IMR-90 (cell line): ENCODE results near the gene ADARB2. TPM values are rescaled to one million over a fixed set of nuclear protein-coding genes. Genes with fewer than 3 reads are reported as not detected.

Experiments
- ATAC-seq: fragments of 200-7000 bp; cut with Tn5 transposase; 2 replicates; pipeline ENCODE4 v1.9.1; 2020; ENCODE audit warnings: low read depth, mild to moderate bottlenecking, moderate library complexity
- BruUV-seq: library from RNA; stranded (reverse); fragments of 400-500 nt; replicated peaks from 2 replicates; lab custom pipeline; 2021; lab: Mats Ljungman, UMichigan
- CTCF ChIA-PET: fragments of 300-600 bp; formaldehyde crosslinking; extraction: SDS; loops from one replicate; lab custom pipeline; 2021; ENCODE audit warnings: antibody characterized with exemption; lab: Yijun Ruan, JAX
- POLR2A ChIA-PET: fragments of 300-600 bp; sonication (Branson Sonifier 250); formaldehyde crosslinking; loops from one replicate; lab custom pipeline; 2022; ENCODE audit warnings: antibody characterized with exemption; ENCODE audit not compliant: unreplicated experiment; lab: Charles Lee
- DNase-seq: peaks from one replicate; pipeline ENCODE4 v3.0.0; 2013
- H2AFZ ChIP-seq: replicated peaks from 2 replicates; pipeline ENCODE3; 2013; ENCODE audit warnings: low read length, mild to moderate bottlenecking; ENCODE audit not compliant: poor library complexity
- H2AK5ac ChIP-seq: 2 replicates; pipeline ENCODE4 v1.6.1; 2013; ENCODE audit warnings: low read depth, low read length, inconsistent platforms
- H2AK9ac ChIP-seq: replicated peaks from 2 replicates; pipeline ENCODE3; 2013; ENCODE audit warnings: mild to moderate bottlenecking, low read depth, low read length, moderate library complexity; ENCODE audit not compliant: poor library complexity
- H2BK120ac ChIP-seq: 2 replicates; pipeline ENCODE4 v1.6.1; 2013; ENCODE audit warnings: low read depth, low read length, inconsistent platforms
- H2BK15ac ChIP-seq: 3 replicates; pipeline ENCODE4 v1.6.1; 2013; ENCODE audit warnings: low read depth, low read length, inconsistent platforms
- H2BK20ac ChIP-seq: 2 replicates; pipeline ENCODE4 v1.6.1; 2013; ENCODE audit warnings: low read depth, mild to moderate bottlenecking, inconsistent platforms, low read length, moderate library complexity
- H2BK5ac ChIP-seq: 2 replicates; pipeline ENCODE4 v1.6.1; 2013; ENCODE audit warnings: mild to moderate bottlenecking, low read depth, low read length, inconsistent platforms; ENCODE audit not compliant: poor library complexity, severe bottlenecking
- H3K14ac ChIP-seq: replicated peaks from 2 replicates; pipeline ENCODE4 v1.6.1; 2013; ENCODE audit warnings: low read depth, low read length, inconsistent platforms
- H3K18ac ChIP-seq: 2 replicates; pipeline ENCODE4 v1.6.1; 2013; ENCODE audit warnings: low read depth, low read length, control low read depth
- H3K23ac ChIP-seq: 2 replicates; pipeline ENCODE4 v1.6.1; 2013; ENCODE audit warnings: low read depth, low read length, inconsistent platforms
- H3K27ac ChIP-seq: 2 replicates; pipeline ENCODE4 v1.5.1; 2013; ENCODE audit warnings: mild to moderate bottlenecking, control low read depth, low read length; ENCODE audit not compliant: insufficient read depth
- H3K27me3 ChIP-seq: 2 replicates; pipeline ENCODE4 v1.6.1; 2013; ENCODE audit warnings: low read length; ENCODE audit not compliant: control insufficient read depth, insufficient read depth
- H3K36me3 ChIP-seq: 2 replicates; pipeline ENCODE4 v1.6.1; 2013; ENCODE audit warnings: low read length, mixed read lengths; ENCODE audit not compliant: control insufficient read depth, insufficient read depth
- H3K4ac ChIP-seq: 2 replicates; pipeline ENCODE4 v1.6.1; 2013; ENCODE audit warnings: low read depth, low read length, inconsistent platforms
- H3K4me1 ChIP-seq: 2 replicates; pipeline ENCODE4 v1.6.1; 2013; ENCODE audit warnings: low read length, mixed read lengths; ENCODE audit not compliant: control insufficient read depth, insufficient read depth
- H3K4me2 ChIP-seq: 2 replicates; pipeline ENCODE4 v1.6.1; 2013; ENCODE audit warnings: low read depth, mild to moderate bottlenecking, control low read depth, low read length, moderate library complexity
- H3K4me3 ChIP-seq: 2 replicates; pipeline ENCODE4 v1.5.1; 2013; ENCODE audit warnings: low read depth, mild to moderate bottlenecking, control low read depth, low read length, moderate library complexity; ENCODE audit not compliant: insufficient read depth
- H3K56ac ChIP-seq: 2 replicates; pipeline ENCODE4 v1.6.1; 2013; ENCODE audit warnings: low read length, inconsistent platforms; ENCODE audit not compliant: insufficient read depth; ENCODE audit errors: extremely low read depth
- H3K79me1 ChIP-seq, 2 experiments: 2 replicates each; pipeline ENCODE4 v1.6.1; 2013; ENCODE audit warnings: low read length in 2 of 2, inconsistent platforms in 1 of 2, low read depth in 1 of 2
- H3K9ac ChIP-seq: 2 replicates; pipeline ENCODE4 v1.6.1; 2013; ENCODE audit warnings: low read depth, low read length, control low read depth
- H3K9me1 ChIP-seq: 2 replicates; pipeline ENCODE4 v1.6.1; 2013; ENCODE audit warnings: low read length, inconsistent platforms; ENCODE audit not compliant: insufficient read depth
- H3K9me3 ChIP-seq: 2 replicates; pipeline ENCODE4 v1.6.1; 2013; ENCODE audit warnings: low read length; ENCODE audit not compliant: control insufficient read depth, insufficient read depth
- H4K20me1 ChIP-seq: 2 replicates; pipeline ENCODE4 v1.6.1; 2013; ENCODE audit warnings: low read length, inconsistent platforms; ENCODE audit not compliant: insufficient read depth
- H4K5ac ChIP-seq: 2 replicates; pipeline ENCODE4 v1.6.1; 2013; ENCODE audit warnings: mild to moderate bottlenecking, low read depth, low read length, control low read depth
- H4K8ac ChIP-seq, 2 experiments: 2 replicates each; pipeline ENCODE4 v1.6.1; 2013; ENCODE audit warnings: low read depth in 2 of 2, low read length in 2 of 2, control low read depth in 1 of 2, inconsistent platforms in 1 of 2
- H4K91ac ChIP-seq: 2 replicates; pipeline ENCODE4 v1.6.1; 2013; ENCODE audit warnings: low read depth, low read length, inconsistent platforms; ENCODE audit not compliant: insufficient read depth
- BHLHE40 ChIP-seq: fragments of 150-350 bp; IDR thresholded peaks from 2 replicates; pipeline ENCODE4 v1.6.1; 2016; ENCODE audit warnings: mild to moderate bottlenecking, low read depth, low read length
- CEBPB ChIP-seq: IDR thresholded peaks from 2 replicates; pipeline ENCODE4 v1.6.1; 2012; ENCODE audit warnings: low read depth, low read length, improper control_type of control experiment
- FOS ChIP-seq: fragments of 150-350 bp; IDR thresholded peaks from 2 replicates; pipeline ENCODE4 v1.6.1; 2016; ENCODE audit warnings: low read depth, low read length
- MAFK ChIP-seq: IDR thresholded peaks from 2 replicates; pipeline ENCODE4 v1.6.1; 2012; ENCODE audit warnings: low read depth, low read length, improper control_type of control experiment
- MAZ ChIP-seq: IDR thresholded peaks from 2 replicates; pipeline ENCODE4 v1.6.1; 2012; ENCODE audit warnings: low read depth, mild to moderate bottlenecking, low read length, improper control_type of control experiment, moderate library complexity, borderline replicate concordance
- RCOR1 ChIP-seq: IDR thresholded peaks from 2 replicates; pipeline ENCODE4 v1.6.1; 2012; ENCODE audit warnings: mild to moderate bottlenecking, low read length, improper control_type of control experiment; ENCODE audit not compliant: insufficient replicate concordance
- WGBS, 2 experiments: methylation state at CpG; one replicate each; pipeline versions ENCODE4 v1.1.5 to v1.1.7; 2013; ENCODE audit warnings: missing lambda C conversion rate in 2 of 2; ENCODE audit not compliant: insufficient read length in 1 of 2; ENCODE audit errors: extremely low coverage in 2 of 2; 5-methylcytosine and 5-hydroxymethylcytosine counted together
- dilution Hi-C: fragments of 300-500 bp; cut with HindIII; formaldehyde crosslinking; loops from one replicate; pipeline ENCODE4 v1.14.3; 2018; ENCODE audit warnings: low sequenced_read_pairs; ENCODE audit not compliant: unreplicated experiment
- in situ Hi-C: fragments of 300-500 bp; cut with MboI; formaldehyde crosslinking; loops from 3 replicates; pipeline ENCODE4 v1.14.3; 2019; ENCODE audit warnings: low sequenced_read_pairs, inconsistent platforms, mixed read lengths
- intact Hi-C: fragments of 100-400 bp; cut with micrococcal nuclease; formaldehyde crosslinking; loops from 2 replicates; pipeline ENCODE4 v1.10.0; 2022
- polyA plus RNA-seq, 3 experiments: library from polyadenylated mRNA; depleted of rRNA; stranded (reverse); fragments of >200 nt; gene quantifications; 2 replicates each; pipeline ENCODE4 v1.2.3, GENCODE V29; 2012; ENCODE audit warnings: low replicate concordance in 1 of 3
- total RNA-seq: library from RNA; depleted of rRNA; stranded (reverse); fragments of >200 nt; gene quantifications from 2 replicates; pipeline ENCODE4 v1.2.3, GENCODE V29; 2012
- TF ChIP-seq, protein P1 (sequence below): fragments of 150-350 bp; IDR thresholded peaks from 2 replicates; pipeline ENCODE4 v1.6.1; 2017; ENCODE audit warnings: mild to moderate bottlenecking, antibody characterized with exemption, low read length, low read depth

ADARB2 gene
- total and polyA plus RNA-seq, 2 of the 4 experiments (the other 2 are of a cell fraction) = not detected

DNA sequence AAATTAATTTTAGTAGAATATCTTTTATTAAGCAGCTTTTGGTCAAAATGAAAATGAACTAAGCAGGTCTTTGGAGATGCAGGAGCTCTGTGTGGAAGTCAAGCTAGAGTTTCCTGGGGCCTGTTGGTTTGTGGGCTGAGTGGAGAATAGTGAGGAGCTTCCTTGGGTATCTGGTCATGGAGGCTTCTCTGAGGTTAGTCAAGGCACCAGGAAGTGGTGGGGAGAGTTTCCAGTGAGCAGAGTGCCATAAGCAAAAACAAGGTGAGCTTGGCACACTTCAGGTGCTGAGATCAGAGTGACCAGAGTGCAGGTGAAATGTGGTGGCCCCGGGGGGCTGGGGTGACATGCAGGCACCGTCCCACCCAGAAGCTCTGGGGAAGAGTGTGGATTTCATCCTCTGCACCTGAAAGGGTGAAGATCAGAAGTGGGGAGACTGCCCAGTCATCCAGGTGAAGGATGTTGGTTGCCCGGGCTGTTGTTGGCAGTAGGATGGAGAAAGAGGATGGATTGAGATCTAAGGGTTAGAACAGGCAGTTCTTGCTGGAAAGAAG is 603.8 kb downstream of the ADARB2 start:
- Histone ChIP-seq H3K14ac (no peak overlapping the region), H2AK5ac (no peak overlapping the region), H3K4me2 (no peak overlapping the region), H3K4me3 (no peak overlapping the region), H3K4ac (no peak overlapping the region), H3K56ac (no peak overlapping the region; the same call in 1 of the 2 replicates), H2AFZ (no peak overlapping the region), H4K8ac (no peak overlapping the region), H3K18ac (no peak overlapping the region), H4K5ac (no peak overlapping the region), H3K9ac (no peak overlapping the region), H3K23ac (no peak overlapping the region), H4K91ac (no peak overlapping the region), H3K9me3 (peaks cover 4% of the 10 kb centered on the region), H3K36me3 (peaks cover 24% of the 10 kb centered on the region), H3K27me3 (no peaks in the 10 kb centered on the region), H2BK5ac (no peak overlapping the region), H2BK120ac (no peak overlapping the region), H3K79me1 (no peaks in the 10 kb centered on the region), H2AK9ac (no peak overlapping the region), H2BK15ac (no peak overlapping the region), H3K27ac (no peak overlapping the region), H3K4me1 (no peaks in the 10 kb centered on the region), H2BK20ac (no peak overlapping the region), H3K9me1 (peaks cover 8% of the 10 kb centered on the region; the same call in 1 of the 2 replicates), H4K20me1 (no peaks in the 10 kb centered on the region)
- dilution Hi-C loops (no loop called here), in situ Hi-C loops (no loop called here), intact Hi-C loops (no loop called here)
- DNase-seq (no peak), ATAC-seq (no peak)
- TF ChIP-seq CEBPB = no peak
- no peak for TF ChIP-seq RCOR1
- TF ChIP-seq, protein P1, sequence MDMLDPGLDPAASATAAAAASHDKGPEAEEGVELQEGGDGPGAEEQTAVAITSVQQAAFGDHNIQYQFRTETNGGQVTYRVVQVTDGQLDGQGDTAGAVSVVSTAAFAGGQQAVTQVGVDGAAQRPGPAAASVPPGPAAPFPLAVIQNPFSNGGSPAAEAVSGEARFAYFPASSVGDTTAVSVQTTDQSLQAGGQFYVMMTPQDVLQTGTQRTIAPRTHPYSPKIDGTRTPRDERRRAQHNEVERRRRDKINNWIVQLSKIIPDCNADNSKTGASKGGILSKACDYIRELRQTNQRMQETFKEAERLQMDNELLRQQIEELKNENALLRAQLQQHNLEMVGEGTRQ = no peak
- no peak for TF ChIP-seq MAFK
- TF ChIP-seq MAZ = no peak
- no peak for TF ChIP-seq FOS
- no peak for TF ChIP-seq BHLHE40
- WGBS, 2 experiments = no CpG with 5 or more reads among the region's 3 CpGs
- ChIA-PET POLR2A (no interaction called here), CTCF (no interaction called here)
- BruUV-seq = no TSS peak
